ENCODE data around the gene YBX2.

Gene YBX2

GRCh38 chr17:7323731-7324437 is 29.4 kb upstream of the YBX2 start:
- in situ Hi-C loops (cut with MboI; ENCODE audit: low sequenced_read_pairs): no loop called here

- in situ Hi-C loops (cut with MboI; ENCODE audit: low sequenced_read_pairs): no loop called here
Measured at GRCh38 chr17:7322520-7323194, 28.2 kb upstream of the YBX2 start.

- in situ Hi-C loops (cut with MboI; ENCODE audit: low sequenced_read_pairs): no loop called here
Measured at GRCh38 chr17:7321466-7321865, 27.0 kb upstream of the YBX2 start.

- in situ Hi-C loops (cut with MboI; ENCODE audit: low sequenced_read_pairs): no loop called here
Measured at GRCh38 chr17:7318121-7318860, 23.9 kb upstream of the YBX2 start.

- in situ Hi-C loops (cut with MboI; ENCODE audit: low sequenced_read_pairs): no loop called here
Measured at GRCh38 chr17:7317161-7317803, 22.8 kb upstream of the YBX2 start.

- in situ Hi-C loops (cut with MboI; ENCODE audit: low sequenced_read_pairs): no loop called here
Measured at GRCh38 chr17:7315570-7316235, 21.3 kb upstream of the YBX2 start.

- in situ Hi-C loops (cut with MboI; ENCODE audit: low sequenced_read_pairs): no loop called here
Measured at GRCh38 chr17:7314719-7315569, 20.5 kb upstream of the YBX2 start, which contains the start of gene GPS2. Gene GPS2, minus strand, starts transcription at chr17:7315360. Its CDS starts 308 bp downstream, at chr17:7315052.

GRCh38 chr17:7313890-7314718 is 19.7 kb upstream of the YBX2 start:
- in situ Hi-C loops (cut with MboI; ENCODE audit: low sequenced_read_pairs): no loop called here

GRCh38 chr17:7313088-7313889 is 18.9 kb upstream of the YBX2 start:
- in situ Hi-C loops (cut with MboI; ENCODE audit: low sequenced_read_pairs): no loop called here

- in situ Hi-C loops (cut with MboI; ENCODE audit: low sequenced_read_pairs): no loop called here
Measured at GRCh38 chr17:7312432-7313087, 18.1 kb upstream of the YBX2 start.

- in situ Hi-C loops (cut with MboI; ENCODE audit: low sequenced_read_pairs): no loop called here
Measured at GRCh38 chr17:7311110-7311705, 16.8 kb upstream of the YBX2 start.

- in situ Hi-C loops (cut with MboI; ENCODE audit: low sequenced_read_pairs): no loop called here
Measured at GRCh38 chr17:7309628-7310027, 15.2 kb upstream of the YBX2 start.

GRCh38 chr17:7308625-7309433 is 14.4 kb upstream of the YBX2 start:
- in situ Hi-C loops (cut with MboI; ENCODE audit: low sequenced_read_pairs): no loop called here

GRCh38 chr17:7307686-7308624 is 13.5 kb upstream of the YBX2 start:
- in situ Hi-C loops (cut with MboI; ENCODE audit: low sequenced_read_pairs): no loop called here

GRCh38 chr17:7306911-7307685 is 12.7 kb upstream of the YBX2 start, which contains the start of gene EIF5A:
Gene EIF5A, plus strand, starts transcription at chr17:7307628. Its CDS starts 2,008 bp downstream, at chr17:7309636.
- in situ Hi-C loops (cut with MboI; ENCODE audit: low sequenced_read_pairs): no loop called here

Measured in HL-60/S4 treated with retinoic acid at 250 ng/mL for 4 days and 3 days (cell line).